Neural progenitor cell (in vitro differentiated cells): ENCODE data around the gene RGL4. TPM values are rescaled to one million over a fixed set of nuclear protein-coding genes. Genes with fewer than 3 reads are reported as not detected.
"Not testable (repeated sequence)": the region's sequence is repeated elsewhere in the genome, so short reads cannot be mapped to it uniquely, and the experiment has no call there.

ENCODE experiments used
- DNase-seq: peaks from one replicate; pipeline ENCODE4 v3.0.0-alpha.2; 2016; ENCODE audit warnings: low spot score
- H2AFZ ChIP-seq: fragments of 200-600 bp; sonication (generic); replicated peaks from 2 replicates; pipeline ENCODE4 v1.6.1; 2016; ENCODE audit warnings: antibody characterized with exemption
- H3F3A ChIP-seq: fragments of 200-600 bp; sonication (generic); 2 replicates; pipeline ENCODE4 v1.6.1; 2016; ENCODE audit warnings: antibody characterized with exemption, low read depth
- H3K27ac ChIP-seq: fragments of 200-600 bp; sonication (generic); 2 replicates; pipeline ENCODE4 v1.5.1; 2016; ENCODE audit warnings: mild to moderate bottlenecking
- H3K27me3 ChIP-seq: fragments of 200-600 bp; sonication (generic); 2 replicates; pipeline ENCODE4 v1.6.1; 2016; ENCODE audit warnings: mild to moderate bottlenecking, moderate library complexity
- H3K36me3 ChIP-seq: fragments of 200-600 bp; sonication (generic); 2 replicates; pipeline ENCODE4 v1.5.1; 2016
- H3K4me1 ChIP-seq: fragments of 200-600 bp; sonication (generic); 2 replicates; pipeline ENCODE4 v1.6.1; 2016; ENCODE audit warnings: mixed run types
- H3K4me2 ChIP-seq: fragments of 200-600 bp; sonication (generic); 2 replicates; pipeline ENCODE4 v1.6.1; 2016
- H3K4me3 ChIP-seq: fragments of 200-600 bp; sonication (generic); 2 replicates; pipeline ENCODE4 v1.5.1; 2016
- H3K79me2 ChIP-seq: fragments of 200-600 bp; sonication (generic); 2 replicates; pipeline ENCODE4 v1.6.1; 2016; ENCODE audit warnings: low read depth
- H3K9ac ChIP-seq: fragments of 200-600 bp; sonication (generic); 2 replicates; pipeline ENCODE4 v1.6.1; 2016
- H3K9me3 ChIP-seq: fragments of 200-600 bp; sonication (generic); 2 replicates; pipeline ENCODE4 v1.5.1; 2016; ENCODE audit warnings: low read depth
- H4K20me1 ChIP-seq: fragments of 200-600 bp; sonication (generic); 2 replicates; pipeline ENCODE4 v1.6.1; 2016; ENCODE audit warnings: low read depth
- H3K27ac Mint-ChIP-seq: 3 replicates; pipeline ENCODE4 v1.8.0; 2021; ENCODE audit warnings: mixed read lengths
- H3K27me3 Mint-ChIP-seq: 2 replicates; pipeline ENCODE4 v1.8.0; 2022; ENCODE audit warnings: low read depth, mild to moderate bottlenecking, inconsistent platforms, moderate library complexity, mixed read lengths; ENCODE audit not compliant: insufficient read depth
- H3K36me3 Mint-ChIP-seq: 3 replicates; pipeline ENCODE4 v1.8.0; 2021; ENCODE audit warnings: mixed read lengths
- H3K4me1 Mint-ChIP-seq: 3 replicates; pipeline ENCODE4 v1.8.0; 2021; ENCODE audit warnings: mixed read lengths
- H3K4me3 Mint-ChIP-seq: 3 replicates; pipeline ENCODE4 v1.8.0; 2021; ENCODE audit warnings: mild to moderate bottlenecking, moderate library complexity, mixed read lengths
- H3K9me3 Mint-ChIP-seq: 3 replicates; pipeline ENCODE4 v1.8.0; 2020; ENCODE audit warnings: mixed read lengths
- CTCF ChIP-seq: fragments of 200-600 bp; sonication (generic); IDR thresholded peaks from 2 replicates; pipeline ENCODE4 v1.5.1; 2017; ENCODE audit warnings: antibody characterized with exemption, mild to moderate bottlenecking
- EZH2 ChIP-seq: fragments of 200-600 bp; sonication (generic); IDR thresholded peaks from 2 replicates; pipeline ENCODE4 v1.6.1; 2017; ENCODE audit warnings: antibody characterized with exemption, mild to moderate bottlenecking, moderate library complexity
- EZH2phosphoT487 ChIP-seq: fragments of 200-600 bp; sonication (generic); IDR thresholded peaks from 2 replicates; pipeline ENCODE4 v1.6.1; 2017; ENCODE audit warnings: antibody characterized with exemption
- total RNA-seq: library from RNA; depleted of rRNA; stranded (reverse); fragments of >200 nt; gene quantifications from 2 replicates; pipeline ENCODE4 v1.2.3, GENCODE V29; 2015; ENCODE audit warnings: low replicate concordance

Gene RGL4
- total RNA-seq, 1 donor from 2014 or later: not detected

GRCh38 chr22:23657727-23658126, 33.1 kb upstream of the RGL4 start:
- no peak for TF ChIP-seq EZH2phosphoT487
- no peak for TF ChIP-seq EZH2
- no peak for TF ChIP-seq CTCF
- Mint-ChIP-seq H3K4me3 (no peak overlapping the region), H3K4me1 (no peaks in the 10 kb centered on the region), H3K27ac (peak overlapping the region; percentile 11), H3K27me3 (peaks cover 3% of the 10 kb centered on the region), H3K9me3 (peaks cover 7% of the 10 kb centered on the region), H3K36me3 (peaks cover 21% of the 10 kb centered on the region)
- no peak overlapping the region for H3K4me2 ChIP-seq
- H3K79me2 ChIP-seq: no peaks in the 10 kb centered on the region
- no peaks in the 10 kb centered on the region for H3K4me1 ChIP-seq
- H3K27ac ChIP-seq: no peak overlapping the region
- no peaks in the 10 kb centered on the region for H4K20me1 ChIP-seq
- no peak for DNase-seq
- no peaks in the 10 kb centered on the region for H3K36me3 ChIP-seq
- H3K27me3 ChIP-seq: no peaks in the 10 kb centered on the region
- H2AFZ ChIP-seq: no peak overlapping the region
- H3F3A ChIP-seq: no peaks in the 10 kb centered on the region
- no peaks in the 10 kb centered on the region for H3K9me3 ChIP-seq
- no peak overlapping the region for H3K9ac ChIP-seq
- H3K4me3 ChIP-seq: no peak overlapping the region

- not testable (repeated sequence) for H3K9me3 ChIP-seq, H3K9ac ChIP-seq, H3K4me3 Mint-ChIP-seq, H3K27me3 ChIP-seq, H3K4me3 ChIP-seq, H3K27ac ChIP-seq, H3K4me2 ChIP-seq, H3K4me1 ChIP-seq, H4K20me1 ChIP-seq, H3F3A ChIP-seq, H3K4me1 Mint-ChIP-seq, H3K27ac Mint-ChIP-seq, H3K79me2 ChIP-seq, H3K36me3 ChIP-seq, DNase-seq, H2AFZ ChIP-seq, H3K27me3 Mint-ChIP-seq
- Mint-ChIP-seq H3K9me3 (peaks cover 16% of the 10 kb centered on the region), H3K36me3 (peaks cover 31% of the 10 kb centered on the region)
Observed at GRCh38 chr22:23660381-23660780, 30.4 kb upstream of the RGL4 start.

- H3K27ac Mint-ChIP-seq: no peak overlapping the region
- no peaks in the 10 kb centered on the region for H3K9me3 ChIP-seq
- H3F3A ChIP-seq: peaks cover 11% of the 10 kb centered on the region
Observed at GRCh38 chr22:23670378-23671295, 20.2 kb upstream of the RGL4 start.

GRCh38 chr22:23671387-23671786, 19.4 kb upstream of the RGL4 start:
- H3K4me2 ChIP-seq, H3K79me2 ChIP-seq, H3K36me3 ChIP-seq, H3K4me3 Mint-ChIP-seq, H3K9me3 ChIP-seq, DNase-seq, H3K27ac ChIP-seq, H3K36me3 Mint-ChIP-seq, H3K27me3 Mint-ChIP-seq, H2AFZ ChIP-seq, H3K4me3 ChIP-seq, H3K9ac ChIP-seq, H3K27me3 ChIP-seq, H3K9me3 Mint-ChIP-seq, H3K4me1 ChIP-seq, H3K27ac Mint-ChIP-seq: not testable (repeated sequence)
- H3K4me1 Mint-ChIP-seq: peaks cover 19% of the 10 kb centered on the region
- Histone ChIP-seq H3F3A (peaks cover 11% of the 10 kb centered on the region), H4K20me1 (peaks cover 11% of the 10 kb centered on the region)

More at GRCh38 chr22:23670378-23671295, 20.2 kb upstream of the RGL4 start:
- Histone ChIP-seq H3K4me2 (no peak overlapping the region), H2AFZ (no peak overlapping the region), H3K27ac (no peak overlapping the region), H3K27me3 (no peaks in the 10 kb centered on the region), H3K4me3 (no peak overlapping the region), H3K4me1 (peaks cover 4% of the 10 kb centered on the region), H4K20me1 (peaks cover 11% of the 10 kb centered on the region), H3K79me2 (no peaks in the 10 kb centered on the region), H3K36me3 (no peaks in the 10 kb centered on the region), H3K9ac (no peak overlapping the region)
- TF ChIP-seq CTCF (no peak), EZH2phosphoT487 (no peak), EZH2 (no peak)
- peaks cover 6% of the 10 kb centered on the region for H3K36me3 Mint-ChIP-seq
- no peaks in the 10 kb centered on the region for H3K27me3 Mint-ChIP-seq
- no peak for DNase-seq
- peak overlapping the region; percentile 27 for H3K4me3 Mint-ChIP-seq
- peaks cover under 1% of the 10 kb centered on the region for H3K9me3 Mint-ChIP-seq
- H3K4me1 Mint-ChIP-seq: peaks cover 19% of the 10 kb centered on the region

GRCh38 chr22:23672307-23673049, 18.3 kb upstream of the RGL4 start:
- H3K27me3 Mint-ChIP-seq, H3K27ac ChIP-seq, H2AFZ ChIP-seq, H3K36me3 Mint-ChIP-seq, H3K27me3 ChIP-seq, H3K9me3 ChIP-seq, H3K36me3 ChIP-seq, H3K4me1 ChIP-seq, H3K9ac ChIP-seq, H3K79me2 ChIP-seq, H3K4me2 ChIP-seq, H3K4me3 ChIP-seq, H3K9me3 Mint-ChIP-seq, DNase-seq: not testable (repeated sequence)
- peaks cover 19% of the 10 kb centered on the region for H3K4me1 Mint-ChIP-seq
- H3F3A ChIP-seq: peaks cover 11% of the 10 kb centered on the region
- peak overlapping the region; percentile 21 for H3K27ac Mint-ChIP-seq
- peaks cover 13% of the 10 kb centered on the region for H4K20me1 ChIP-seq
- H3K4me3 Mint-ChIP-seq: peak overlapping the region; percentile 64
